T follicular helper cell (primary cell): ENCODE results near the gene CPXM2.

Source experiments
- DNase-seq: peaks from one replicate; pipeline ENCODE4 v3.0.0-alpha.2; 2020; ENCODE audit warnings: low read depth

Gene CPXM2

GRCh38 chr10:123797813-123798212 lies 93.8 kb downstream of the CPXM2 start:
- no peak for DNase-seq

GRCh38 chr10:123796736-123797135 lies 94.9 kb downstream of the CPXM2 start:
- no peak for DNase-seq

- no peak for DNase-seq
Observed at GRCh38 chr10:123795846-123796590, 95.6 kb downstream of the CPXM2 start.

- no peak for DNase-seq
Observed at GRCh38 chr10:123795196-123795780, 96.3 kb downstream of the CPXM2 start.

GRCh38 chr10:123792248-123792978 lies 99.2 kb downstream of the CPXM2 start:
- DNase-seq, result no peak

GRCh38 chr10:123790132-123790885 lies 101.3 kb downstream of the CPXM2 start:
- no peak for DNase-seq

- no peak for DNase-seq
Observed at GRCh38 chr10:123788981-123789380, 102.6 kb downstream of the CPXM2 start.

GRCh38 chr10:123787566-123787965 lies 104.0 kb downstream of the CPXM2 start:
- DNase-seq, result no peak

- DNase-seq, result no peak
Observed at GRCh38 chr10:123786896-123787295, 104.7 kb downstream of the CPXM2 start.

- DNase-seq, result no peak
Observed at GRCh38 chr10:123786306-123786705, 105.3 kb downstream of the CPXM2 start.

- no peak for DNase-seq
Observed at GRCh38 chr10:123784646-123785045, 107.0 kb downstream of the CPXM2 start.

- no peak for DNase-seq
Observed at GRCh38 chr10:123784216-123784615, 107.4 kb downstream of the CPXM2 start.

GRCh38 chr10:123783296-123783695 lies 108.3 kb downstream of the CPXM2 start:
- DNase-seq, result no peak

- no peak for DNase-seq
Observed at GRCh38 chr10:123782549-123782948, 109.1 kb downstream of the CPXM2 start.

- no peak for DNase-seq
Observed at GRCh38 chr10:123781956-123782500, 109.6 kb downstream of the CPXM2 start.

GRCh38 chr10:123781324-123781900 lies 110.2 kb downstream of the CPXM2 start:
- DNase-seq, result no peak

GRCh38 chr10:123778719-123779517 lies 112.7 kb downstream of the CPXM2 start:
- no peak for DNase-seq

- no peak for DNase-seq
Observed at GRCh38 chr10:123777881-123778280, 113.7 kb downstream of the CPXM2 start.

- DNase-seq, result no peak
Observed at GRCh38 chr10:123774132-123774742, 117.4 kb downstream of the CPXM2 start.
